Measurements from ENCODE around the gene TGOLN2. TPM values are rescaled to one million over a fixed set of nuclear protein-coding genes. Genes with fewer than 3 reads are reported as not detected.
A peak's percentile ranks its signal among the peaks of the same experiment; 100 is the strongest.

TGOLN2 gene
- total RNA-seq, 3 donors from 2014 or later (not counting 1 experiment from before 2014, with no cell fraction given) = 190 to 207 (median 194) TPM

DNA sequence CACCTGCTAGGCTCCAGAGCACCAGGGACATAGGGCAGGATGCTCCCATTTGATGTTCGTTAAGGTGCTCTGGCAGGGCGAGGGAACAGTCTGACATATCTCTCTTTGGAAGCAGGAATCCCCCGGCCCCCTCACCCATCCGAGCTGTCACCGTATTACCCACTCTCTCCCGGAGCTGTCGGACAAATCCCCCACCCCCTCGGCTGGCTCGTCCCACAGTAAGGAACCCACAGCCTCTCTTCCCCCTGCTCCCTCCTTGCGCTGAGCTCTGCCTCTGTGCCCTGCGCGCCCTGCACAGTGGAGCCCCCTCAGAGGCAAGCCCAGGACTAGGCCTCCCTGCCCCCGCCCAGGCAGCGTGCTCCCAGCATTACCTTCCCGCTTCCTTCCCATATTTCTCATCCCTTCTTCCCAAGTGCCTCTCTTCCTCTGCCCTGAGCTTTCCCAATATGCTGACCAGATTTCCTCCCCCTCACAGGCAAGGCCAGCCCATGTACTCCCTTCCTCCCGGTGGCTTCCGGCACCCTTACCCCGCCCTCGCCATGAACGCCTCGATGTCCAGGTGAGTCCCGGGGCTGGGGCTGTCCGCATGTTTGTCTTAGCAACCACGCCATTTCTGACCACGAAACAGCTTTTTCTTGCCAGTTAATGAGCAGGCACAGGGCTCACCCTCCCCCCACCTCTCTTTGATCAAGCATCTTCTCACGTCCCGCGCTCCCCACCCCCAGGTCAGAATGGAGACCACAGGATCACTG is 23.8 kb downstream of the TGOLN2 start:
- Mint-ChIP-seq H3K27me3 (ENCODE audit: low read depth in 2 of 2) (peaks cover 0 to 6% of the 10 kb centered on the region in 2 donors), H3K9me3 (no peaks in the 10 kb centered on the region), H3K36me3 (no peaks in the 10 kb centered on the region), H3K4me3 (no peak overlapping the region), H3K4me1 (peaks cover 6 to 20% of the 10 kb centered on the region in 2 donors), H3K27ac (no peak overlapping the region)
- TF ChIP-seq, protein P1, sequence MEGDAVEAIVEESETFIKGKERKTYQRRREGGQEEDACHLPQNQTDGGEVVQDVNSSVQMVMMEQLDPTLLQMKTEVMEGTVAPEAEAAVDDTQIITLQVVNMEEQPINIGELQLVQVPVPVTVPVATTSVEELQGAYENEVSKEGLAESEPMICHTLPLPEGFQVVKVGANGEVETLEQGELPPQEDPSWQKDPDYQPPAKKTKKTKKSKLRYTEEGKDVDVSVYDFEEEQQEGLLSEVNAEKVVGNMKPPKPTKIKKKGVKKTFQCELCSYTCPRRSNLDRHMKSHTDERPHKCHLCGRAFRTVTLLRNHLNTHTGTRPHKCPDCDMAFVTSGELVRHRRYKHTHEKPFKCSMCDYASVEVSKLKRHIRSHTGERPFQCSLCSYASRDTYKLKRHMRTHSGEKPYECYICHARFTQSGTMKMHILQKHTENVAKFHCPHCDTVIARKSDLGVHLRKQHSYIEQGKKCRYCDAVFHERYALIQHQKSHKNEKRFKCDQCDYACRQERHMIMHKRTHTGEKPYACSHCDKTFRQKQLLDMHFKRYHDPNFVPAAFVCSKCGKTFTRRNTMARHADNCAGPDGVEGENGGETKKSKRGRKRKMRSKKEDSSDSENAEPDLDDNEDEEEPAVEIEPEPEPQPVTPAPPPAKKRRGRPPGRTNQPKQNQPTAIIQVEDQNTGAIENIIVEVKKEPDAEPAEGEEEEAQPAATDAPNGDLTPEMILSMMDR (IDR thresholded peaks at IDR 0.05) = no peak
- H3K4me1 ChIP-seq (ENCODE audit: control insufficient read depth, insufficient read depth, low read length) = peaks cover 20% of the 10 kb centered on the region
- H3K27me3 ChIP-seq (ENCODE audit: control insufficient read depth, insufficient read depth, low read length) = no peaks in the 10 kb centered on the region
- ATAC-seq (no peak), DNase-seq (no peak)
- no peak overlapping the region for H3K4me3 ChIP-seq (ENCODE audit: low read length)
- no peaks in the 10 kb centered on the region for H3K36me3 ChIP-seq (ENCODE audit: control insufficient read depth, insufficient read depth, low read length)
- intact Hi-C loops (cut with micrococcal nuclease) = no loop called here
- no peaks in the 10 kb centered on the region for H3K9me3 ChIP-seq (ENCODE audit: control insufficient read depth, insufficient read depth, low read length)
- H3K27ac ChIP-seq (ENCODE audit: low read length) = no peak overlapping the region
- WGBS (ENCODE audit: insufficient coverage) = 81% methylated on average over 28 of the region's 28 CpGs

DNA sequence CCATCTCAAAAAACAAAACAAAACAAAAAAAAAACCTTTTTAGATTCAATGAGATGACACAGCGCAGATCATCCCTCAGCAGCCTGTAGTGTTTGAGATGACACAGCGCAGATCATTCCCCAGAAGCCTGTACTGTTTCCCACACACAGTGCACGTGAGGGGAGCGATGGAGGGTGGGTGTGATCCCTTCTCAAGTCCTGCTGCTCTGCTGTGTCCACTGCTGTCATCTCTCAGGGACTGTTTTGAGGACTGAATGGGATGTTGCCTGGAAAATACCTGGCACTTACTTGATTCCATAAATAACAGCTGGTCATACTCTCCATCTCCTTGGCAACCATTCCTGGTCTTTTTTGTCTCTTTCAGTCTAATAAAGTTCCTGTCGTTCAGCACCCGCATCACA is 25.7 kb downstream of the TGOLN2 start:
- DNase-seq (no peak), ATAC-seq (no peak)
- Mint-ChIP-seq H3K27me3 (ENCODE audit: low read depth in 2 of 2) (peaks cover 0 to 9% of the 10 kb centered on the region in 2 donors), H3K4me3 (no peak overlapping the region), H3K36me3 (no peaks in the 10 kb centered on the region), H3K4me1 (peaks cover 0 to 10% of the 10 kb centered on the region in 2 donors), H3K27ac (no peak overlapping the region), H3K9me3 (no peaks in the 10 kb centered on the region)
- WGBS (ENCODE audit: insufficient coverage) = 85% methylated on average over 5 of the region's 6 CpGs
- Histone ChIP-seq H3K4me3 (ENCODE audit: low read length) (no peak overlapping the region), H3K27me3 (ENCODE audit: control insufficient read depth, insufficient read depth, low read length) (no peaks in the 10 kb centered on the region), H3K27ac (ENCODE audit: low read length) (no peak overlapping the region), H3K4me1 (ENCODE audit: control insufficient read depth, insufficient read depth, low read length) (peaks cover 8% of the 10 kb centered on the region), H3K9me3 (ENCODE audit: control insufficient read depth, insufficient read depth, low read length) (no peaks in the 10 kb centered on the region), H3K36me3 (ENCODE audit: control insufficient read depth, insufficient read depth, low read length) (no peaks in the 10 kb centered on the region)
- intact Hi-C loops (cut with micrococcal nuclease) = no loop called here
- TF ChIP-seq, protein P1 (IDR thresholded peaks at IDR 0.05) = no peak

DNA sequence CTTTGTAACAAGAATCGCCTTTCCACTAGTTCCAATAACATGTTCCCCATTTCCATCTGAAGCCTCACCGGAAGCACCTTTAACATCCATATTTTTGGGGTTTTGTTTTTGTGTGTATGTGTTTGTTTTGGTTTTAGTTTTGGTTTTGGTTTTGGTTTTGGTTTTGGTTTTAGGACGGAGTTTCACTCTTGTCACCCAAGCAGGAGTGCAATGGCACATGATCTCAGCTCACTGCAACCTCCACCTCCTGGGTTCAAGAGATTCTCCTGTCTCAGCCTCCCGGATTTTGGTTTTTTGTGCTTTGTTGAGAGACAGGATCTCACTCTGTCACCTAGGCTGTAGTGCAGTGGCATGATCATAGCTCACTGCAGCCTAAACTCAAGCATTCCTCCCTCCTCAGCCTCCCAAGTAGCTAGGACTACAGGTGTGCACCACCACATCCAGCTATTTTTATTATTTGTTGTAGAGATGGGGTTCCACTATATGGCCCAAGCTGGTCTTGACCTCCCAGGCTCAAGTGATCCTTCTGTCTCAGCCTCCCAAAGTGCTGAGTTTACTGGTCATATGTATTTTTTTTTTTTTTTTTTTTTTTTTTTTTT is 36.3 kb downstream of the TGOLN2 start:
- no peak overlapping the region for H3K4me3 ChIP-seq (ENCODE audit: low read length)
- ATAC-seq (peak; percentile 65 to 91 (median 76)), DNase-seq (peak in 1 of 2 donors; percentile 72)
- no peaks in the 10 kb centered on the region for H3K9me3 Mint-ChIP-seq
- H3K36me3 Mint-ChIP-seq = no peaks in the 10 kb centered on the region
- no peaks in the 10 kb centered on the region for H3K36me3 ChIP-seq (ENCODE audit: control insufficient read depth, insufficient read depth, low read length)
- peaks cover 0 to 5% of the 10 kb centered on the region in 2 donors for H3K27me3 Mint-ChIP-seq (ENCODE audit: low read depth in 2 of 2)
- no peaks in the 10 kb centered on the region for H3K9me3 ChIP-seq (ENCODE audit: control insufficient read depth, insufficient read depth, low read length)
- H3K4me1 Mint-ChIP-seq = peaks cover 11% of the 10 kb centered on the region in 2 donors
- TF ChIP-seq, protein P1 (IDR thresholded peaks at IDR 0.05) = no peak
- H3K27ac Mint-ChIP-seq = peak overlapping the region; percentile 83 to 99
- intact Hi-C loops (cut with micrococcal nuclease) = no loop called here
- no peaks in the 10 kb centered on the region for H3K27me3 ChIP-seq (ENCODE audit: control insufficient read depth, insufficient read depth, low read length)
- peak overlapping the region; percentile 70 for H3K4me3 Mint-ChIP-seq
- peaks cover 5% of the 10 kb centered on the region for H3K4me1 ChIP-seq (ENCODE audit: control insufficient read depth, insufficient read depth, low read length)
- peak overlapping the region; percentile 63 for H3K27ac ChIP-seq (ENCODE audit: low read length)
- 27% methylated on average over 3 of the region's 4 CpGs for WGBS (ENCODE audit: insufficient coverage)

All from natural killer cell (primary cell).